ENCODE results near the gene COL5A2.

GRCh38 chr2:189020179-189020578 lies 159.4 kb downstream of the COL5A2 start:
- TF ChIP-seq EZH2 (IDR thresholded peaks at IDR 0.05): no peak
- no peak for TF ChIP-seq CTCF (IDR thresholded peaks at IDR 0.05)
